Measurements from ENCODE around the gene GATA5. TPM values are rescaled to one million over a fixed set of nuclear protein-coding genes. Genes with fewer than 3 reads are reported as not detected.
A peak's percentile ranks its signal among the peaks of the same experiment; 100 is the strongest.

The GATA5 gene
- total RNA-seq, 1 donor from 2014 or later, result 18.1 TPM

DNA sequence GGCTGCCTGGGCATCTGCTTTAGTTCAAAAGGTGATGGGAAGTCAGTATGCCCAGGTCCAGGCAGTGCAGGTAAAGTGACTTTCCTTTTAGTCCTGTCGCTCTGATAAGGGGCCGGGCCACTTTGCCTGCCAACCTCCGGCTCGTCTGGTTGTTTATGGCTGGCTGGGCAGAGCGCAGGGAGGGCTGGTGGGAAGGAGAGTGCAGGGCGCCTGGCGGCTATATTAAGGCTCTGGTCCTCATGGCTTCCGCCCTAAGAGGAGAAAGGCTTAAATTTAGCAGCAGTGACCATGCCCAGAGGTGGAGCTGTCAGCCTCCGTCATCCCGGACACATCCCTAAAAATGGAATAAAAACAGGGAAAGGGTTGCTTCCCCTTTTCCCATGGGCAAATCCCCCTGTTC is 14.6 kb downstream of the GATA5 start:
- ATAC-seq (peak; percentile 92), DNase-seq (peak; percentile 80)
- intact Hi-C loops (cut with micrococcal nuclease), result no loop called here

- DNase-seq, result no peak
- ATAC-seq, result no peak
- intact Hi-C loops (cut with micrococcal nuclease), result no loop called here
Observed at GRCh38 chr20:62460678-62461077, 15.1 kb downstream of the GATA5 start.

GRCh38 chr20:62459488-62459887 is 16.3 kb downstream of the GATA5 start:
- ATAC-seq (no peak), DNase-seq (no peak)
- intact Hi-C loops (cut with micrococcal nuclease), result no loop called here

- intact Hi-C loops (cut with micrococcal nuclease), result no loop called here
- no peak for DNase-seq
- ATAC-seq, result no peak
Observed at GRCh38 chr20:62458275-62459251, 17.2 kb downstream of the GATA5 start.

GRCh38 chr20:62457831-62458230 is 18.0 kb downstream of the GATA5 start:
- intact Hi-C loops (cut with micrococcal nuclease), result no loop called here
- DNase-seq, result no peak
- no peak for ATAC-seq

DNA sequence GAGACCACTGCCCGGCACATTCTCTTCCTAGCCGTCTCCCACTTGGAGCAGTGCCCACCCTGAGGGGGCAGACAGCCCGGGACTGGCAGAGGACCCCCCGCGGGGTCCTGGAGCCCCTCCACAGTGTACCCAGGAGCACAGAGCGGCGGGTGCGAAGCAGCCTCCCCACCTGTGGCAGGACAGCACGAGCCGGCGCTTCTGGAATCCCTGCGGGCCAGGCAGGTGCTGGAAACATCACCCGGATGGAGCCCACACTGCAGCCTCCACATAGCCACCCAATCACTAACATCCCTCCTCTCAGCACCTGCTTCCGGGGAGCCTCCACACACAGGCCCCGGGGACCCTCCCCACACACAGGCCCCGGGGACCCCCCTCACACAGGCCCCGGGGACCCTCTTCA is 18.7 kb downstream of the GATA5 start:
- DNase-seq (no peak), ATAC-seq (no peak)
- intact Hi-C loops (cut with micrococcal nuclease), result no loop called here

DNA sequence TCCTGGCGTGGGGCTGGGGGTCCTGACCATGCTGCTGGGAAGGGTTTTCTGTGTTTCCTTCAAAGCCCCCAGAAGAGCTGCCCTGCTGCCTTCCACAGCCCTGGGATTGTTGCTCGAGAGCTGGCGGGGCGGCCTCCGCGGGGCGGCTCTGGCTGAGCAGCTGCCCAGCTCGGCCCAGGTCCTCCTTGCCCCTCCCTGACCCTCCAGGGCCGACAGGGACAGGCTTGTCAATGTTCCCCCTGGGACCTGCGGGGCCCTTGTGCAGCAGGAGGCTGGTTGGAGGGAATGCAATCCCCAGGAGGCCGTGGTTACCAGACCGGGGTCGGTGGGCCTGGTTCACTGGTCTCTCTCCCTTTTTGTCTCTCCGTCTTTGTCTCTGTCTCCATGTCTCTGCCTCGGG is 19.9 kb downstream of the GATA5 start:
- intact Hi-C loops (cut with micrococcal nuclease), result no loop called here
- ATAC-seq, result no peak
- DNase-seq, result no peak

DNA sequence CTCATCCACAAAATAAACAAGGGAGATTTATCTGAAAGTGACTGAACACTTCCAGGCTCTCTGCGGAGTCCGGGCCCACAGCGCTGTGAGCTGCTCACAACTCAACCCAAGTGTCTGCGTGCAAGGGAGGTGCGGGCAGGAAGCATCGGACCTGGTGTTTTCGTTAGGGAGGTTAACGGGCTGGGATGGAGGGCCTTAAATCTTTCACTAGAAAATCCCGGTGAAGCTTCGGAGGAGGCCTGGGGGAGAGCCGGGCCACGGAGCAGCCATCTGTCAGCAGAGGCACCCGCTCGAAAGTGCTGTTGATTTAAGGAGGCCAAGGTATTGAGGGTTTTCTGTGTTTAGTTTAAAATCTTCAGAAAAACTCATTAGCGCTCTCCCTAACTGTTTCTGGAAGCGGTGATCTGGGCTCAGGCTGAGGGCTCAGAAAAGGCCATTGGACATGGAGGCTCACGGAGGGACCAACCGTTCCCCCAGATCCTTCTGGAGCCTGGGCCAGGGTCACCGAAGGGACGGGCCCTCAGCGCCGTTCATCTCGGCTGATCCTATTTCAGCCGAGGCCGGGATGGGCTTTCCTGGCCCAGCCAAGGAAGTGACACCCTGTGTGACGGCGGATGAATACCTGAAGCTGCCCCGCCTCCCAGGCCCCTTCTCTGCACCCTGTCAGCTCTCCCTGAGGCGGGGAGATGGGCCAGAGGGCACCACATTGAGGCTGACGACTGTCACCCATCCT is 20.7 kb downstream of the GATA5 start:
- intact Hi-C loops (cut with micrococcal nuclease), result no loop called here
- DNase-seq, result no peak
- no peak for ATAC-seq

DNA sequence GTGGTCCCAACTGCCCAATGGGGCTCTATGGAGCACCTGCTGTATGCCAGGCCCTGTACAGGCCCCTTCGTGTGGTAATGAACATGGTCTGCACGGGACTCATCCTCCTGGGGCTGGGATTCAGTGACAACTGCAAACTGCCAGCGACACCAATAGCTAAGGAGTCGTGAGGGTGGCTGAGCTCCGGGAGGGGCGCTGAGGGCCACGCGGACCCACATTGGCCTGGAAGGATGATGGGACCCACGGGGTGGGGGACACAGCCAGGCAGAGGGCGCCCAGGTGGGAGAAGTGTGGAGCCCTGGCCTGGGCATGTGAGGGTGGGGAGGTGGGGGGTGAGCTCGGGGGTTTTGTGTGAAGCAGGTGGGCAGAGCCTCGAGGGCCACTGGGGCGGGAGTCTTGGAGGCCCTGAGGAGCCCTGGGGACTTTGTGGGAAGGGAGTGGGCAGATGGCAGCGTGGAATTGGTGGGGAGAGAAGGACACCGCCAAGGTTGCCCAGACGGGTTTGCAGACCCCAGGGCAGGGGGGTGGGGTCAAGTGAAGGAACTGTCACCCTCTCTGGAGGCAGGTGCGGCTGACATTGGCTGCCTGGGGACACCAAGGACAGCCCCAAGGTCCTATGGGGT is 22.5 kb downstream of the GATA5 start:
- ATAC-seq, result no peak
- intact Hi-C loops (cut with micrococcal nuclease), result no loop called here

GRCh38 chr20:62452475-62453095 is 23.2 kb downstream of the GATA5 start:
- no peak for ATAC-seq
- intact Hi-C loops (cut with micrococcal nuclease), result no loop called here

More for the DNA sequence above, 22.5 kb downstream of the GATA5 start:
- no peak for DNase-seq

DNA sequence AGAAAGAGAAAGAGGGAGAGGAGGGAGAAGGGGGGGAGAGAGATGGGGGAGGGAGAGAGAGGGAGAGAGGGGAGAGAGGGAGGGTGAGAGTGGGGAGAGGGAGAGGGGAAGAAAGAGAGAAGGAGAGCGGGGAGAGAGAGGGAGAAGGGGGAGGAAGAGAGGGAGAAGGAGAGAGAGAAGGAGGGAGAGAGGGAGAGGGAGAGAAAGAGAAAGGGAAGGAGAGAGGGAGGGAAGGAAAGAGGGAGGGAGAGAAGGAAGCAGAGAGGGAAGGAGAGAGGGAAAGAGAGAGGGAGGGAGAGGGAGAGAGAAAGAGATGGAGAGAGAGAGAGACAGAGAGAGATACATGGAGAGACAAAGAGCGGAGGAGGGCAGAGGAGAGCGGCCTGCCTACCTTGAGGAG is 23.8 kb downstream of the GATA5 start:
- intact Hi-C loops (cut with micrococcal nuclease), result no loop called here
- DNase-seq (no peak), ATAC-seq (no peak)

More at GRCh38 chr20:62452475-62453095, 23.2 kb downstream of the GATA5 start:
- DNase-seq, result no peak

DNA sequence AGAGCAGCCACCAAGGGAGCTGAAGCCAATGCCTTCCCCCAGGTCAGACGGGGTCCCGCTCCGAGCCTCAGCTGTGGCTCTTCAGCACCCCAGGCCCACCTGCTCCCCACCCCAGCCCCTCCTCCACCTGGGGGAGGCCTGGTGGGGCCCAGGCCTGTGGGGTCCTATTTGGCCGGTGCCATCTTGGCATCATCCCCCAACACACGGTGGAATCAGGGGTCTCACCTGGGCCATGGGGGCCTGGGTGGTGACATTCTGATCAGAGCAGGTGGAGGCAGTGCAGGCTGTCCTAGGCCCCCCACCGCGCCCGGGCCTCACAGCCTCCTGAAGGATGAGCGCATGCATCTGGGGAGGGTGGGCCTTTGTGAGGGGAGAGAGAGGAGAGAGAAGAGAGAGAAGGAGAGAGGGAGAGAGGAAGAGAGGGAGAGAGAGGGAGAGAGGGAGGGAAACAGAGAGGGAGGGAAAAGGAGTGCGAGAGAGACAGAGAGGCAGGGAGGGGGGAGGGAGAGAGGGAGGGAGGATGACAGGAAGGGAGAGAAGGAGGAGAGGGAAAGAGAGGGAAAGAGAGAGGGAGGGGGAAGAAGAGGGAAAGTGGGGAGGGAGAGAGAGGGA is 24.5 kb downstream of the GATA5 start:
- ATAC-seq (no peak), DNase-seq (no peak)
- intact Hi-C loops (cut with micrococcal nuclease), result no loop called here

DNA sequence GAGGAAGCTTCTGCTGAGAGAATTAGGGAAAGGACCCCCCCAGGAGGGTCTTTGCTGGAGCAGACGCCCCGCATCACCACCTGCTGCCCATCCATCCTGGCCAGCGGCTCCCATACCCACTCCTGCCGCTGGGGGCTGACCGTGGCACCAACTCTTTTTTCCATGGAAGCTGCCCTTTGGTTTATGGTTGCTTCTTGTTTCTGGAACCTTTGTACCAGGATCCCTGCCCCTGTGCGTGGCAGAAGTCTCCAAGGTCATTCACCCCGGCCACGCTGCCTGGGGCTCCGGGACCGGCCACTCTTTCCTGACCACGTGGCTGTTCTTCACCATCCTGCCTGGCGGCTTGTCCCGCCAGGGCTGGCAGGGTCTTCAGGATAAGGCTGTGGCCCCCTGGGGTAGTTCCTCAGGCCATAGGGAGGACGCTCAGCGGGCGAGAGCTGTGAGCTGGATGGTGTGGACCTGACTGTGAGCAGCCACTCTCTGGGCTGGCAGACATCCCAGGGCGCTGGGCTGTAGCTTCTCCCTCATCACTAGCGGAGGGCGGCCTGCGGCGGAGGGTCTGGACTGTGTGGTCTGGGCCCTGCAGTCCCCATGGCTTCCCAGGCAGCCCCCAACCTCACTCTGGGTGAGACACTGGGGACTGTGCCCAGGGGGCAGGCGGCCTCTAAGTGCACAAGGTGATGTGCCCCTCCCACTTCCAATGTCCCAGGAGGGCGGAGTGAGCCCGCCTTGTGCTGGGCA is 25.7 kb downstream of the GATA5 start:
- ATAC-seq (peak; percentile 79), DNase-seq (peak; percentile 72)
- intact Hi-C loops (cut with micrococcal nuclease), result no loop called here

DNA sequence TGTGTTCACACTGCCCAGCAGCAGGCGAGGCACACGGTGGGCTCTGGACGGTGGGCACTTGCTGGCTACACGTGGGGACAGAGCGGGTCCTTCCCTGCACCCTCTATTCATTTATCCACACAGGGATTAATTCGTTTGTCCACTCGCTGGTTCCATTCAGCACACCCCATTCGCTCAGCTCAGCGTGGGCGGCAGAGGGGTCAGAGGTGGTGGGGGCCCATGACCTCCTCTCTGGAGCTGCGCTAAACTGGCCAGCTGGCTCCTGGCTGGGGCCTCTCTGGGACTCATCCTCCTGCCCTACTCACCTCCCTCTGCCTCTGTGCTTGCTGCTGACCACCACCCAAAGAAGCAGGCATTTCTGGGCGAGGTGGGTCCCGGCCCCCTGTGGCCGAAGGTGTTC is 27.0 kb downstream of the GATA5 start:
- DNase-seq, result no peak
- intact Hi-C loops (cut with micrococcal nuclease), result no loop called here
- no peak for ATAC-seq

DNA sequence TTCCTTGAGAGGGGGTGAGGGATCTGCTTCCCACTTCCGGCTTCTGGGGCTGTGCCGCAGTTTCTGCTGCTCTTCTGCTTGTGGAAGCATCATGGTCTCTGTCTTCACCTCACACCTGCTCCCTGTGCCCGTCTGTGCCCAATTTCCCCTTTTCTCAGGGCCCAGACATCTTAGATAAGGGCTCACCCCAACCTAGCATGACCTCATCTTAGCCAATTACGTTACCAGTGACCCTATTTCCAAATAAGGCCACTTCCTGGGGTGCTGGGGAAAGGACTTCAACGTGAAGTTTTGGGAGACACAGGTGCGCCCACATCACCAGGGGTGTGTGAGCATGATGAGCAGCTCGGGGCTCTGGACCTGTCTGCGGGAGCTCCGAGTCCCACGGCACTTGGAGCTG is 27.8 kb downstream of the GATA5 start:
- DNase-seq, result no peak
- ATAC-seq, result no peak
- intact Hi-C loops (cut with micrococcal nuclease), result no loop called here

DNA sequence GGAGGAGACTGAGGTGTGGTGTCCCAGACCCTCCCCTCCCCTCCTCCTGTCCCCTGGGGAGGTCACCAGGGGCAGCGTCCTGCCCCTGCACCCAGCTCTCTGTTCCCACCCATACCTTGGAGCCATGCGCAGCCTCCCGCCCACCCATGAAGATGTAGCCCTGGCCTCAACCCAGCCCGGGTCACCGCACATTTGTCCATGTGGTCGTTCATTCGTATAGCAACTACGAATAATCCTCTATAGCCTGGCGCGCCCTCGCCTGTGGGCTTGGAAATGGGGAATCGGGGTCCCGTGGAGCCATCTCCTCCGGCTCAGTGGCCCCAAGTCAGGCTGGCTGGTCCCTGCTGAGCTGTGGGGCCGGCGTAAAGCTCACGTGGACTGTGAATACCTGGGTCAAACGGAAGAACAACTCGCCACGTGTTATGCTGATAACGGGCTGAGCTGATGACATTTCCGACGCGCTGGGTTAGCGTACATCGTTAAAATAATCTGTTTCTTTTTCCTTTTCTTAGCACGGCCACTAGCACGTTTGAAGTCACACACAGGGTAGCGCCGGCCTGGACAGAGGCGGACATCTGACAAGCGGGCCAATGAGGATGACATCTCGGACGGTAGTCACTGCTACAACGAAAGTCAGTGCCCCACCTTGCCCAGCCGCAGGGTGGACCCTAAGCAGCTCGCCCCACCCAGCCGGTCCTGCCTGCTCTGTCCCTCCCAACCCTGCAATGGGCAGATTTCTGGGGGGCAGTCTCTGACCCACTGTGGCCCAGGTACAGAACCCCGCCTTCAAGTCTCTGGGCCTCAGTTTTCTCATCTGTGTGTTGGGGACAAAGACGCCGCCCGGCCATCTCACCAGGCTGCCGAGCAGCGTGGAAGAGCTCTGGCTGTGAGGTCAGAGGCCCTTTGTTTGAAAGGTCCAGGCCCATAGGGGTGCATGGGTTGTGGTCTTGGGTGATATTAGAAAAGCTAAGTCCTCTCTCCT is 28.6 kb downstream of the GATA5 start:
- DNase-seq (no peak), ATAC-seq (no peak)
- intact Hi-C loops (cut with micrococcal nuclease), result no loop called here

DNA sequence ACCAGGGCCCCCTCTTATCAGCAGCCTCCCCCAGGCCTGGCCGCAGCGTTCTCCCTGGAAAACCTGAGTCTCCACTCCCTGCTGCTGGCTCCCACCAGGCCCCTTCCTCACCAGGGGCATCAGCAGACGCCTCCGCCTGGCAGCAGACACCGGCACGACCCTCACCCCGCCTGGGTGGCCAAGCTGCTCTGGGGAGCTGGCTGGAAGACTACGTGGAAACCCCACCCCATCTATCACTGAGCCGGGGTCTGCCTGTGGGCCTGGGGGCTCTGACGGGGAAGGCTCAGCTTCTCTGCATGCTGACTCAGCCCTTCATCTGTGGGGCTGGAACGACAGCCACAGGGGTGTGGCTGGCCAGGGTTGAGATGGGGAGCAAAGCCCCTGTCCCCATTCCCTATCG is 29.3 kb downstream of the GATA5 start:
- intact Hi-C loops (cut with micrococcal nuclease), result no loop called here
- DNase-seq, result no peak
- no peak for ATAC-seq
